ENCODE data around the gene KRTAP12-2.
"Not testable (repeated sequence)": the region's sequence is repeated elsewhere in the genome, so short reads cannot be mapped to it uniquely, and the experiment has no call there.

The KRTAP12-2 gene

DNA sequence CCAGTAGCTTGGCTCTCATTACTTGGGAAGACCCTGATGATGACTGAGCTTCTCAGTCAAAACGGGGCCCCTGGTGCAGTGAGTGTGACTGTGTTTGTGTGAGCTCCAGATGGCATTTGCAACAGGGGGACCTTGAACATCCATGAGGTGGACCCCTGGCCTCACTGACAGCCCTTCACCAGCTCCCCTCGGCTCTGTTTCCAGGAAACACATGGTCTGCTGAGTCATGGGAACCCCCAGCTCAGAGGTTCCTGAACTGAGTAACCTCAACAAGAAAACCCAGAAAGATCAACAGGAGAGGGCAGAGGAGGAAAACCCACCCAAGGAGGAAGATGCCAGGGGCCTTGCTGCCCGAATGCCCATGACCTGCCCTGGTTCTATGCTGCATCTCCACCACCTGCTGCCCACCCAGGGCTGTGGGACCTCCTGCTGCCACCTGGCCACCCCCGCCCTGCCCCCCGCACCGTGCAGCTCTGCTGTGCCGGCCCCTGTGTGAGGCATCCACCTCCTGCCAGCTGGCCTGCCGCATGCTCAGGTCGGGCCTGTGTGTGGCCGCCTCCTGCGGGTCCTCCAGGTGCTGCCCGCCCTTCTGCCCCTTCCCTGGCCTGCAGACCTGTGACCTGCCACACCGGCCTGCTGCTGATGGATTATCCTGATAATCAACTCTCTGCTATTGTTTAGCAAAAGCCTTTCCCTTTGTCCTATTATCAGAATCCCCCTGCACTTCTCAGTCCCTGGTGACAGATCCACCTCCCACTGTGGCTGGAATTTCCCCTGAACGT, 19.5 kb upstream of the KRTAP12-2 start:
- no peak for DNase-seq (ENCODE audit: extremely low spot score, insufficient read length, low read depth)
- FAIRE-seq, result no peak

DNA sequence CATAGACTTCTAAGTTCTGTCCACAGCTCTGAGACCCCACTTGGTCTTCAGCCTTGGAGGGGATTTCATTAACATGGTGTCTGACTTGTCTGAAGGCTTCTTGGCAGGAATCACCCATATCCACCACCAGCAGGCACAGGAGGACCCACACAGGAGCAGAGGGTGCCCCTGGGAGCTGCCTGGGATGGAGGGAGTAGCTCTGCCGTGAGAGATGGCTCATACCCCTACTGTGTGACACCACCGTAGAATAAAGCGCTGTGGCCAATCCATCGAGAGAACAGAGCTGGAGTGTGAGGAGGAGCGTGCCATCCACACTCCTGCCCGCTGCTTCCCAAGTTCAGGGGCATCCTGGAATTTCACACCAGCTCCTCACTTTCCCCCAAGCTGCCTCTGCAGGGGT, 18.3 kb upstream of the KRTAP12-2 start:
- FAIRE-seq; DNase-seq (ENCODE audit: extremely low spot score, insufficient read length, low read depth): not testable (repeated sequence)

DNA sequence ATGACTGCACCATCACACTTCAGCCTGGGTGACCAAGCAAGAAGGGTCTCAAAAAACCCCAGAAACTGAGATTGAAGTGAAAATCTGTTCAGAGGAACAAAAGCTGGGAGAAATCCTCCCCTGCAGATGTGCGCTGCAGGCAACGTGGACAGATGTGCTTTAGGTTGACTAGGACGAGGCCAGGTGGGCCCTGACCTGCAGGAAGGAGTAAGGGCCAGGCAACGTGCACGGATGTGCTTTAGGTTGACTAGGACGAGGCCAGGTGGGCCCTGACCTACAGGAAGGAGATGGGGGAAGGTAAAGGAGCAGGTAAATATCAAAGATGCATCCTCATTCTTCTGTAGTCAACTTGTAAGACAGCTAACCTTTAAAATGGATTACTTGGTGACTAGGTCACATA, 17.8 kb upstream of the KRTAP12-2 start:
- DNase-seq (ENCODE audit: extremely low spot score, insufficient read length, low read depth) (no peak), FAIRE-seq (no peak)

DNA sequence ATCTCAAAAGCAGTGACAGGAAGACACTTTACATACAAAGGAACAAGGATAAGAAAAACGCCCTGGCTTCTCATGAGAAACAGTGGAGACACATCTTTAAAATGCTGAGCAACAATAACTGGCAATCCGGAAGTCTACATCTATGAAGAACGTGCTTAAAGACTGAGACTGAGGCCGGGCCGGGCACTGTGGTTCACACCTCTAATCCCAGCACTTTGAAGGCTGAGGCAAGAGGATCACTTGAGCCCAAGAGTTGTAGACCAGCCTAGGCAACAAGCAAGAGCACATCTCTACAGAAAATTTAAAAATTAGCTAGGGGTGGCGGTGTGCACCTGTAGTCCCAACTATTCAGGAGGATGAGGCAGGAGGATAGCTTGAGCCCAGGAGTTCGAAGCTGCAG, 17.4 kb upstream of the KRTAP12-2 start:
- DNase-seq (ENCODE audit: extremely low spot score, insufficient read length, low read depth), result no peak
- FAIRE-seq, result no peak

DNA sequence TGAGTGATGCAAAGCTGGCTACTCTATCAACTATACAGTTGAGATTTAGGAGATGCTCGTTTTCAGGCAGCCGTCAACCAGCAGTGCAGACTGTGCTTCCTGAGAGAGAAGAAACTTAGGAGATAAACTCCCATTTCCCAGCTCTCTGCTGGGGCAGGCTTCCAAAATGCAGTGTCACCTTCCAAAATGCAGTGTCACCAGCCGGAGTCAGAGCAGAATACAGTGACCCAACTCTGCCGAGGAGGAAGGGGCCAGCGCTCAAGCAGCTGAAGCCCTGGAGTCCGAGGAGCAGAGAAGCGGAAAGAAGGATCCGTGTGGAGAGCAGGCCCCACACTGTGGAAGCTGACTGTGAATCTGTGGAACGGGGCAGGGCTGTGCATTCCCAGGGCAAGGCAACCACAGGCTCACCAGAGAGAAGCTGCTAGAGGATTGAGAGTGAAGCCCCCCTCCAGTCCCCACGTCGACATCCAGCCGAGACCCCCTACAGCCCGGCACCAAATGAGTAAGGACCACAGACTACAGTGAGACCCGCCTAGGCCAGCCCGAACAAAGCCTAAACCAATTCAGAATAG, 15.9 kb upstream of the KRTAP12-2 start:
- FAIRE-seq (no peak), DNase-seq (ENCODE audit: extremely low spot score, insufficient read length, low read depth) (no peak)

DNA sequence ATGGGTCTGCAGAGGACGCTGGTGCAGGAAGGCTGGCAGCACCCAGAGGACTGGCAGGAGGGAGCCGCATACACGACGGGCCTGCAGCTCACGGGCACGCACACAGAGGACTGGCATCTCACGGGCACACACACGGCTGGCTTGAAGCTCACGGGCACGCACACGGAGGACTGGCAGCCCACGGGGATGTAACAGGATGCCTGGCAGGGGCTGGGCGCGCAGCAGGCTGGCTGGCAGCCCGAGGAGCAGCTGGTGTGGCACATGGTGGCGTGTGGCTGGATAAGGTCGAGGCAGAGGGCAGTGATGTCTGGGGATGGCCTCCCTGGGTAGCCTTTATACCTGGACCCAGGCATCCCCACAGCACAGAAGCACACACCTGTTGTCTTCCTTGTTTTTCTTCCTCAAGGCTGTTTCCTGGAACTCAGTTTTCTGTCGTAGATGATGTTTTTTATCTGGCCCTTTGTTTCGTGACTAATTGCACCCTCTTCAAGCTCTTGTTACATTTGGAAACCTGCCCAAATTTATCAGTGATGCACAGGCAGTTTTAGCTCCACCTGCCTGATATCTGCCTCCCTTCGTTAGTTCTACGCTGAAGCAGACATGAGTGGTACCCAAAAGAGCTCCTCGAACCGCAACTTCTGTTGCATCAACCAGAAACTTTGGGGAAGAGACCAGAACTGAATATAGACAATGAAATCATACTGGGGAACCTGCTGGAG, 15.3 kb upstream of the KRTAP12-2 start, which contains the start of gene KRTAP12-1:
Gene KRTAP12-1, minus strand, starts transcription at position 303 of the 719 bp plus-strand sequence. Its CDS starts 40 bp downstream, at position 263.
- no peak for DNase-seq (ENCODE audit: extremely low spot score, insufficient read length, low read depth)

DNA sequence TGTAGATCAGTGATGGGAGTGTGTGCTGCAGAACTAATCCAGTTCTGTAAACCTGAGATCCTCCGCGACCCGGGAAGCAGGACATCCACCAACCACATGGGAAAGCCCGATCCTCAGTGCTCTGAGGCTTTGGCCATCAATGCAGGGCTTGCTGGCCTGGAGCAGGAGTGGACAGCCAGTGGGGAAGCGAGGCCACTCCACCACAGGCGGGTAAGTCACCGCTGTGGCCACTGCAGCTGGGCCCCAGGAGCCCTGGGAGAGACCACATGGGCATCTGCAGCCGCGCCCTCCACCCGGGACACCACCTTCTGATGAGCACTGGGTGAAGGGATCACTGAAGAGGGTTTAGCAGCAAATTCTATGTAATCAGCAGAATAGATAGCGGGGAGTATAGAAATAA, 14.4 kb upstream of the KRTAP12-2 start:
- DNase-seq (ENCODE audit: extremely low spot score, insufficient read length, low read depth), result no peak
- no peak for FAIRE-seq

More for the DNA sequence above, 15.3 kb upstream of the KRTAP12-2 start, which contains the start of gene KRTAP12-1:
- FAIRE-seq, result no peak

DNA sequence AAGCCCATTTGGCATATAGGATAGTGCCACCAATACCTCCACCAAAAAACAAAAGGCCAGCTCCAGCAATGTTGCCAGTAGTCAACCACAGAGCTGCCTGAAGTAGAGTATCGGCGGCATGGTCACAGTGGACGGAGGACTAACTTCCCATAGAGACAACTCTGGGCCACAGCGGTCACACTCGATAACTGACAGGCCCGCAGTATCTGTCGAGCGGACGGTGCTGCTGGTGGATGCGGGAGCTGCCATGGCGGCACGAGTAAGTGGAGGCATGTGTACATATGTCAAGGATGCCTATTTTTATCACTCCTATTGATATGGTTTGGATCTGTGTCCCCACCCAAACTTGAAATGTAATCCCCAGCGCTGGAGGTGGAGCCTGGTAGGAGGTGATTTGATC, 11.2 kb upstream of the KRTAP12-2 start:
- FAIRE-seq (no peak), DNase-seq (ENCODE audit: extremely low spot score, insufficient read length, low read depth) (no peak)

DNA sequence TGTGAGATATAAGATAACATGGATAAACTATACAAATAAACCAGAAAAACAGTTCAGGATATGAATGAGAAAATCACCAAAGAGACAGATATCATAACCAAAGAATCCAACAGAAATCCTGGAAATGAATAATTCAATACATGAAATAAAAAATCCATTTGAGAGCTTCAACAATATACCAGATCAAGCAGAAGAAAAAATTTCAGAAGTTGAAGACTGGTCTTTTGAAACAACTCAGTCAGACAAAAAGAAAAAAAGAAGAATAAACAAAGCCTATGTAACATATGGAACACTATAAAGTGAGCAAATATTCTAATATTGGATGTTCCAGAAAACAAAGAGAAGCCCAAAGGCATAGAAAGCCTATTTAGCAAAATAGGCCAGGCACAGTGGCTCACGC, 5.2 kb upstream of the KRTAP12-2 start:
- DNase-seq (ENCODE audit: extremely low spot score, insufficient read length, low read depth) (no peak), FAIRE-seq (no peak)

DNA sequence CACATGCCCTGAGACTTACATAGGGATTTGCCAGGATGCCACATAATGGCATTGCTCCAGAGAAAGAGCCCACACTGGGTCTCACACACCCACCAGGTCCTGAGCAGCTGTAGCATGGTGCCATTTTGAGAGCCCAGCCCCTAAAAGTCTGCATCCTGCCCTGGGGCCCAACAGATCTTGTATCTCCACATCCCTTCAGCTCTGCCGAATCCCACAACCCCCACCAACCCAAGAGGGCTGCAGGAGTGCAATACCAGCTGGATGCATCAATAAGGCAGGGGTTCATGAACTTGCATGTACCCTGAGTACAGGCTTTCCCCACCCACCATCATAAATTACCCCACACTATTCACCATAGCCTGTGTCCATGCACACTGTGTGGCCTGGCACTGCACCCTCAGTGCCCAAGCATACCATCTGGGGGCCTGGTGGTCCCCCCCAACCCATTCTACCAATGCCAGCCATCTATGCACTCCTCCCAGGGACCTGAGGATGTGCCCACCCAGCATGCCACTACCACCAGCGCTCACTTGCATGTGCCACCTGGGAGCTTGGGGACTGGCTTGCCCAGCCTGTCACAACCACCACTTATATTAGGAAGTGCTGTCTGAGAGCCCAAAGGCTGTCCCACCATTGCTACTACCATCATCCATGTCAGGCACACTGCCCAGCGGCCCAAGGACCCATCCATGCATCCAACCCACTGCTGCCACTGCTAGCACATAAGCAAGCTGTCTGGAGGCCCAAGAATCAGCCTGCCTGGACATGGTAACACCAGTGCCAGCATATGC, 4.1 kb upstream of the KRTAP12-2 start:
- FAIRE-seq (no peak), DNase-seq (ENCODE audit: extremely low spot score, insufficient read length, low read depth) (no peak)

DNA sequence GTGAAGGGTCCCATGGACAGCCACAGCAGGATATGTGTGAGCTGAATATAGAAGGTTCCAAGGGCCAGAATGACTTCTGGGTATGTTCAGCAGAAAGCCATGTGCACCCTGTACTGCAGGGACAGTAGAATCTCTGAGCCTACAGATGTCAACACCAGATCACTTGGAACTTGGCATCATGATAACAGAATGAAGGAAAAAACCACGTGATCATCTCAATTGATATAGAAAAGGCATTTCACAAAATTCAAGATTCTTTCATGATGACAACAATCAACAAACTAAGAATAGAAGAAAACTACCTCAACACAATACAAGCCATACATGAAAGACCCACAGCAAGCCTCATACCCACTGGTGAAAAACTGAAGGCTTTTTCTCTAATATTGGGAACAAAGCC, 885 bp upstream of the KRTAP12-2 start:
- FAIRE-seq, result no peak
- no peak for DNase-seq (ENCODE audit: extremely low spot score, insufficient read length, low read depth)

DNA sequence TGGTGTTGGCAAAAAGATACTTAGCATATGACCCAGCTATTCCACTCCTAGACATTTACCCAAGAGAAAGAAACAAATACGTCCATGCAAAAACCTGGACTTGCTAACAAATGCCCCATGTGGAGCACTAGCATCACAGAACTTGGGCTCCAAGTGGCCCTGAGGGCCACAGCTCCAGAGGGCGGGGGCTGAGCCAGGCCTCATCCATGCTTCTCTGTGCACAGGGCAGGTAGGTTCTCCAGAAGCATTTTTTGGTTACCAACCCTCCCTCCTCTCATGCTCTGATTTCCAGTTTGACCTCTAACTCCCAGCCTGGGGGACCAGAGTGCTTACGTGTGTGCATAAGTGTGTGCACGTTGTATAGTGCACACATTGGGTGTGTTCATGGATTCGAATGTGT, 2.0 kb downstream of the KRTAP12-2 start:
- FAIRE-seq (no peak), DNase-seq (ENCODE audit: extremely low spot score, insufficient read length, low read depth) (no peak)

DNA sequence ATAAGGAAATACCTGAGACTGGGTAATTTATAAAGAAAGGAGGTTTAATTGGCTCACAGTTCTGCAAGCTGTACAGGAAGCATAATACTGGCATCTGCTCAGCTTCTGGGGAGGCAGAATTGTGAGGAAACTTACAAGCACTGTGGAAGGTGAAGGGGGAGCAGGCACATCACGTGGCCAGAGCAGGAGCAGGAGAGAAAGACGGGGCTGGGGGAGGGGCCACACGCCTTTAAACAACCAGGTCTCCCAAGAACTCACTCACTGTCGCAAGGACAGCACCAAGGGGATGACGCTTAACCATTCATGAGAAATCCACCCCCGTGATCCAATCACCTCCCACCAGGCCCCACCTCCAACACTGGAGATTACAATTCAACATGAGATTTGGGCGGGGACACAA, 5.2 kb downstream of the KRTAP12-2 start:
- not testable (repeated sequence) for DNase-seq (ENCODE audit: extremely low spot score, insufficient read length, low read depth); FAIRE-seq

DNA sequence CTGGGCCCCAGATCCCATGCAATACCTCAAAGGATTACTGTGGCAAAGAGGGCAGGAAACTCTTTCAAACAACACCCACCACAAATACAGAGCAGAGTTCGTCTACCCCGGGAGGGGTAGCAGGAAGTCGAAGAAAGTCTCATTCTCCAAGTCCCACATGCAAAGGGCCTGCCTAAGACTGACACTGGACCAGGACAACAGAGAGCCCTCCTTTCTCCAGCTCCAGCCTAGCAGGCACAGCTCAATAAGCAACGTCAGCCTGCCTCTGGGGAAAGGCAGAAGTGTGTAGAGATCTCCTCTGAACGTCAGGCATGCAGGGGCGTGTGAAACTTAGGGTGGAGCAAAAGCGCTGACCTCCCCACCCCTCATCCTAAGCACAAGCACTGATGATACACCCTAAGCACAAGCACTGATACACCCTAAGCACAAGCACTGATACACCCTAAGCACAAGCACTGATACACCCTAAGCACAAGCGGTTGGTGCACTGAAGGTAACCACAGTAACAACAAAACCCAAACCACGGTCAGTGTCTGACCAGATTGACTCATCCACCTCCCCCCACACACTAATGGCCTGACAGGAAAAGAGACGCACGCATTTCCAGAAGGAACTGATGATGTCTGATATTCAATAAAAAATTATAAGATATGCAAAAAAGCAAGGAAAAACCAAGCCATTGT, 7.7 kb downstream of the KRTAP12-2 start:
- DNase-seq (ENCODE audit: extremely low spot score, insufficient read length, low read depth) (no peak), FAIRE-seq (no peak)

DNA sequence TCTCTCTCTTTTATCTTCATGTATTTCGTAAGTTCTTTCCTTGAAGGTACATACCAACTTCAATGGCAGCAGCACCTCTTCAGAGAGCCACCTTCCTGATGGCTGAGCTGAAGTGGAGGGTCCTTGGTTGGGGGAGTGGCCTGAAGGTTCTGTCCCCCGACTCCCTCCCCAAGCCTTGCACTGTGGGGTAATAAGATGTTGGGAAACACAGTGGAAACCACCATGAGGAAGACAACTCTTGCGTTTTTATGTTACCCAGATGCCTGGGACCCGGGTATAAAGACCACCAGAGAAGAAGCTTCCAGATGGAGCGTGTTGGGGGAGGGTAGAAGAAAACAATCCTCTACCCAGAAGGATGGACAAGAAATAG, 8.2 kb downstream of the KRTAP12-2 start:
- FAIRE-seq (no peak), DNase-seq (ENCODE audit: extremely low spot score, insufficient read length, low read depth) (no peak)

DNA sequence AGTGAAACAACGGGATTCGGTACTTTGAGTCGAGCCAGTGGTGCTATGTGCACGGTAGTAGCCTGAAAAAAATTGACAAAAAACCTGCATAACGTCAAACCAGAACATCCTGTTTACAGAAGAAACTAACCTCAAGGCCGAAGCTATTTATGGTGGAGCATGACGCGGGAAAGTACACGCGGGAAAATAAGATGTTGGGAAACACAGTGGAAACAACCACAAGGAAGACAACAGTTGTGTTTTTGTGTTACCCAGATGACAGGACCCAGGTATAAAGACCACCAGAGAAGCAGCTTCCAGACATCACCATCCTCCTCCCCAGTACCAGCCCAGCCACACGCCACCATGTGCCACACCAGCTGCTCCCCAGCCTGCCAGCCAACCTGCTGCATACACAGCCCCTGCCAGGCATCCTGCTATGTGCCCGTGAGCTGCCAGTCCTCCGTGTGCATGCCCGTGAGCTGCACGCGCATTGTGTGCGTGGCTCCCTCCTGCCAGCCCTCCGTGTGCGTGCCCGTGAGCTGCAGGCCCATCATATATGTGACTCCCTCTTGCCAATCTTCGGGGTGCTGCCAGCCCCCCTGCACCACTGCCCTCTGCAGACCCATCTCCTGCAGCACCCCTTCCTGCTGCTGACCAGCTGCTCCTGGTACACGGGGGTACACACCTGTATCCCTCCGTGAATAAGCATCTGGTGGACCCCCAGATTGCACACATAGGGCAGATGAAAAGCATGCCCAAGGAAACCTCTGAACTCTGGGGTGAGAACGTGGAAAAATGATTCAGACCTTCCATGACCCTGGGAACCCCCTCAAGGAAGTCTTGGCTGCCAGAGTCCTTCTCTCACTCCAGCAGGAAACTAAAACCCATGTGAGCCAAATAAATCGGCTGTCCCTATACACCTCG, 8.8 kb downstream of the KRTAP12-2 start, which contains the start of gene KRTAP12-3:
Gene KRTAP12-3, plus strand, starts transcription at position 298 of the 906 bp plus-strand sequence. Its CDS starts 48 bp downstream, at position 346.
- DNase-seq (ENCODE audit: extremely low spot score, insufficient read length, low read depth), result no peak
- FAIRE-seq, result no peak

DNA sequence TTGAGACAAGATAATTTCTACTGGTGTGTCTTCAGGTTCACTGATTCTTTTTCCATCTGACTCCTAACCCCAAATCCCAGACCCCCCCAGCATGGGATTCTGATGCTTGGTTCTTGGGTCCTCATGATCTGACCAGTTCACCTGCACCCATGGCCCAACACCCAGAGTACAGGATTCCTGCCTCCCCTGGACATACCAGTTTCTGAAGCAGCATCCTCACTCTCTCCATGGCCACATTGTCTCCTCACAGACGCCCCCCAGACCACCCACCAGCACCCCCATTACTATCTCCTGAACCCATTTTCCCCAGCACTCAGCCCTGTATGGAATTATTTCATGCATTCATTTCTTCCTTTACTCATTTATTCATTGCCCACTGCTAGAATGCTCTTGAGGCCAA, 9.9 kb downstream of the KRTAP12-2 start:
- FAIRE-seq (no peak), DNase-seq (ENCODE audit: extremely low spot score, insufficient read length, low read depth) (no peak)

DNA sequence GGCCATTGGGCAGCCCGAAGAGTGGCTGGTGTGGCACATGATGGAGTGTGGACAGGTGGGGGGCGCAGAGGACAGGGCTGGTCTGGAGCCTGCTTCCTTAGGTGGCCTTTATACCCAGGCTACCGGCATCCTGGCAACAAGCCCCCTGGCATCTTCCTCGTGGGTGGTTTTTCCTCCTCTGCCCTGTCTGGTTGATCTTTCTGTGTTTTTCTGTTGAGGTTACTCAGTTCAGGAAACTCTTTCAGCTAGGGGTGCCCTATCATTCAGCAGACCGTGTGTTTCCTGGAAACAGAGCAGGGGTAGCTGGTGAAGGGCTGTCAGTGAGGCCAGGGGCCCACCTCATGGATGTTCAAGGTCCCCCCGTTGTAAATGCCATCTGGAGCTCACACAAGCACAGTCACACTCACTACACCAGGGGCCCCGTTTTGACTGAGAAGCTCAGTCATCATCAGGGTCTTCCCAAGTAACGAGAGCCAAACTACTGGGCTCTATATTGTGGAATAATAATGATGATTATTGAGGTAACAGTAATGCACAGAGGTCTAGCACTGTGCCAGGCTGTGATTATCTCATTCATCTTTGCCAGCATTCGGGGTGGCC, 12.1 kb downstream of the KRTAP12-2 start, which contains the start of gene KRTAP12-4:
Gene KRTAP12-4, minus strand, starts transcription at position 84 of the 600 bp plus-strand sequence. Its CDS starts 45 bp downstream, at position 39.
- no peak for DNase-seq (ENCODE audit: extremely low spot score, insufficient read length, low read depth)

More for the DNA sequence above, 12.1 kb downstream of the KRTAP12-2 start, which contains the start of gene KRTAP12-4:
- FAIRE-seq, result no peak
